T1000 (cell line): Measurements from ENCODE around the gene NFIB.
A peak's percentile ranks its signal among the peaks of the same experiment; 100 is the strongest.

Source experiments
- DNase-seq: peaks from one replicate; lab custom pipeline; 2025; ENCODE audit warnings: mixed read lengths; lab: John Stamatoyannopoulos, UW

The NFIB gene

DNA sequence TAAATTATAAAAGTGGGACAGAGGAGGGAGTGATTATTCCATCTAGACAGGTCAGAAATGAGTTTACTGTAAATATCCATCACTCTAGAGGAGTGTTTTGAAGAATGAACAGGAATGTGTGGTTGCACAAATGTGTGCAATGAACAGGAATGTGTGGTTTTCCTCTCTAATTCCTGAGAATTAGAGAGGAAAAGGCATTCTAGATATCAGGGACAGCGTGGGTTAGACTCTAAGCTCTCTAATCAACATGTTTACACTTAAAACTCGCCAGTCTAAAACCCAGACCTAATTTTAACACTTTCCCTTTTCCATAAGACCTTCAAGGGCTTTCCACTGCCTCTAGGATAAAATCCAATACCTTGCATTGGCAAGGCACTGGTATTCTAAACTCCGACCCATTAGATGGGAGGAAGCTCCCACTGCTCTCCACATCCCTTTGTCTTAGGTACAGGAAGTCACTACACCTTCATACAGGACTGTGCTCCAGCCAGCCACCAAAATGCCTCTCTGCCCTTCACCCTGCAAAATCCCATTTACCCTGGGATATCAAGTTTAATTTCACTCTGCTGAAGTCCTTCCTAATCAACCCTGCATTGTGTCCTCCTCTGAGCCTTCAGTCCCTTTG lies 67.9 kb downstream of the NFIB start:
- DNase-seq: no peak

GRCh38 chr9:14243514-14244042 lies 70.4 kb downstream of the NFIB start:
- DNase-seq: no peak

GRCh38 chr9:14242150-14242805 lies 71.7 kb downstream of the NFIB start:
- no peak for DNase-seq

- DNase-seq: no peak
Observed at GRCh38 chr9:14240537-14240936, 73.4 kb downstream of the NFIB start.

GRCh38 chr9:14238518-14238917 lies 75.4 kb downstream of the NFIB start:
- no peak for DNase-seq

DNA sequence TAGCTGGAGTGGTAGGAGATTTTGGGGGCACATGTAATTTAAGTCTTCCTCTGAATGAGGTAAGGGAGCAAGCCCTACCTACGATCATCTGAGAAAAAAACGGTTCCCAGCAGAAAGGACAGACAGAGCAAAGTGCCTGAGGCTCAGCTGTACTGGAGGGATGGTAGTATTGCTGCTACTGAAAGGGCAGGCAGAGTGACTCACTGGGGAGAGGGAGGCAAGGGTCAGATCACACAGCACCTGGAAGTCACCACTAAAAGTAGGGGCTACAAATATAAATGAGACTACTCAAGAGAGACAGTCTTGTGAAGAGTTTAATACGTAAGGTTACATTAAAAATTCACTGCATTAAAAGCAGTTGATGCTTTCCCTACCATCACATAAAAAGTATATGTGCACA lies 75.9 kb downstream of the NFIB start:
- DNase-seq: no peak

GRCh38 chr9:14236591-14236990 lies 77.3 kb downstream of the NFIB start:
- DNase-seq: no peak

GRCh38 chr9:14232111-14232510 lies 81.8 kb downstream of the NFIB start:
- DNase-seq: no peak

GRCh38 chr9:14231196-14231990 lies 82.5 kb downstream of the NFIB start:
- DNase-seq: no peak

DNA sequence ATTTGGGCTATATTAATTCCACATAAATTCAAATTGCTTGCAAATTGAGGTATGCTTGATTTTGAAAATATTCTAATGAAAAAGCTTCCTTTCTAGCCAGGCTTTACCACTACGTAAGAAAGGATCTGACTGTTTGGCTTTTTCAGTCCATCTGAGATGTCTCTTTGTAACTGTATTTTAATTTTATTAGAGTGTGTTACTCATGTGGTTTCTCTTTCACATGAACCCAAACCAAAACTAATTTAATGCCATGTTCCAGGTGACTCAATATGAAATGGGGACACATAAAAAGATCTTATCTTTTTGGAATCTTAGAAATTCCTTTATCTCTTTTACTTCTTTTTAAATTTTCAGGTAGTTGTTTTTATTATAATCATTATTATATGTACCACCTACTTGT lies 85.3 kb downstream of the NFIB start:
- DNase-seq: no peak

- no peak for DNase-seq
Observed at GRCh38 chr9:14226855-14227532, 86.9 kb downstream of the NFIB start.

GRCh38 chr9:14223081-14223480 lies 90.9 kb downstream of the NFIB start:
- DNase-seq: no peak

- DNase-seq: no peak
Observed at GRCh38 chr9:14222149-14222835, 91.6 kb downstream of the NFIB start.

GRCh38 chr9:14221558-14221957 lies 92.4 kb downstream of the NFIB start:
- peak; percentile 38 for DNase-seq

DNA sequence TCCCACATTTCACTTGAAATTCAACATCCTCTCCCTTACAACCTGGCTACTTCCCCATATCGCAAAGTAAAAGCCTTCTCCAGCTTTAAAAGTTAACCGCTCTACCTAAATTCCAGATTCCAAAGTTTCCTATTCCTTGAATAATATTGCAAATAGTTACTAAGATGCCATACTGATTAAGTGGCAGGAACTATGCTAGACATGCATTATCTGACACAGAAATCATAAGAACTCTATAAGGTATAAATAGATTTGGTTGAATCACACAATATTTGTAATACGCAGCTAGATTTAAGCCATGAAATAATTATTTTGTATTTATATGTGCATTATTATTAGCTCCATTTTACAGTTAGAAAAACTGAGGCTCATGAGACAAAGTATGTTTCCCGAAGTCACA lies 92.8 kb downstream of the NFIB start:
- DNase-seq: no peak

DNA sequence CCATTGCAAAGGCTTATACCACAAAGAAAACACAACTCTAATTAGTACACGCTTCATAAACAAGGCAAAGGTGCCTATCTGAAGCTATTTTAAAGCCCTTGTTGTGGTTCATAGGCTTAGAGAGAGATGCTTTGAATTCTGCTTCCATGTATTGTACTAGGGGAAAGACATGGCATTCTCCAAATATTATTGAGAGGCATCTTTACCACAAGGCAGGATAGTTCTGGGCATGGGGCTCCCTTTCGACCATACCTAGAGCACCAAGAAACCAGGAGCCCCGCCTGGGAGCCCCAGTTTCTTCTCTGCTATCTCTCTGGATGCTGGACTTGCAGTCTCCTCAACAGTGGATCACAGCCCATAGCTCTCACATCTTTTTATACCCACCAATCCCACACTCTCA lies 93.7 kb downstream of the NFIB start:
- no peak for DNase-seq

- no peak for DNase-seq
Observed at GRCh38 chr9:14219850-14220249, 94.1 kb downstream of the NFIB start.

GRCh38 chr9:14218253-14218652 lies 95.7 kb downstream of the NFIB start:
- DNase-seq: no peak

- no peak for DNase-seq
Observed at GRCh38 chr9:14216612-14217194, 97.2 kb downstream of the NFIB start.

GRCh38 chr9:14215614-14216013 lies 98.3 kb downstream of the NFIB start:
- DNase-seq: no peak

DNA sequence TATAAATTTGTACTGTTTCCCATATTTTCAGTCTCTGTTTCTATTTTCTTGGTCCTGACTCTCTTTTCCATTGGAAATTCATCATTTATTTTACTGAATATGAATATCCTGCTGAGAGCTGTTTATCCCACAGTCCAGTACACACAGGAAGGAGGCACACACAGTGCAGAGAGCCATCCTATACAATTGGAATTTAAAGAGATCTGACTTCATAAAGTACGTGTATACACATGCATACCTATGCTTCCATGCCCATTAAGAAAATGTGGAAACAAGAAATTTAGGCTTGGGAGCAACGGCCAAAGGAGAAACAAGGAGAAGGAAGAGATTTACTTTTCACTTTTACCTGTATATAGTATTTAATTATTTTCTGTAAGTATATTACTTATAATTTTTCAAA lies 99.2 kb downstream of the NFIB start:
- DNase-seq: no peak
